Measurements from ENCODE around the gene SPAG7. TPM values are rescaled to one million over a fixed set of nuclear protein-coding genes. Genes with fewer than 3 reads are reported as not detected.

SPAG7 gene
- total and polyA plus RNA-seq, 5 experiments from 2014 or later = 50.5 to 131 (median 122) TPM

- no peak for ATAC-seq
- Mint-ChIP-seq H3K36me3 (peaks cover 0 to 56% (median 10%) of the 10 kb centered on the region in 3 donors), H3K9me3 (no peaks in the 10 kb centered on the region), H3K4me3 (peak overlapping the region in 1 of 10 donors; percentile 11), H3K27me3 (no peaks in the 10 kb centered on the region), H3K27ac (peak overlapping the region in 6 of 10 donors; percentile 49 to 83 (median 76)), H3K4me1 (peaks cover 5 to 19% (median 15%) of the 10 kb centered on the region in 4 donors)
- POLR2A ChIA-PET = interaction anchor here (0.6 to 15.5 kb wide), 2 partner anchors 23 to 26 kb away, joined by 4 to 635 read pairs; partner anchors contain the start of genes ENO3, PFN1, RNF167 and SLC25A11
- no peak for DNase-seq
Measured at GRCh38 chr17:4973256-4974114, 5.9 kb upstream of the SPAG7 start.

DNA sequence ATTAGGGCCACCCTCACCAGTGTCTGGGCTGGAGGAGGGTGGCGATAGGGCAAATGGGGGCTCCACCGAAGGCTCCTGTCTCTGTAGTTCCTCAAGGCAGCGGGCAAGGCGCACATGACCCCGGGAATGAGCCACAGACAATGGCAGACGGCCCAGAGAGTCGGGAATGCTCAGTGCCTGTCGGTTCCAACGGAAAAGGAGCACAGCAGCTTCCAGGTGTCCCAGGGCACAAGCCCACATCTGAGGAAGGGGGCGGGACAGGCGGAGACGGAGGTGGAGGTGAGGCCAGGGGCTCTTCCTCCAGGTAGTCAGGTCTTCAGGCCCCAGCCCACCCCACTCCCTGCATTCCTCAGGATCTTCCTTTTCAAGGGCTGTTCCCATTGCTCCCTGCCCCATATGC, 5.1 kb upstream of the SPAG7 start:
- H3K4me3 Mint-ChIP-seq = peak overlapping the region in 1 of 10 donors; percentile 11
- no peak overlapping the region for H3K27ac Mint-ChIP-seq
- peaks cover 0 to 50% (median 7%) of the 10 kb centered on the region in 3 donors for H3K36me3 Mint-ChIP-seq

GRCh38 chr17:4972322-4972721, 4.7 kb upstream of the SPAG7 start:
- Mint-ChIP-seq H3K27ac (no peak overlapping the region), H3K36me3 (peaks cover 0 to 46% (median 5%) of the 10 kb centered on the region in 3 donors), H3K4me1 (peaks cover 5 to 19% (median 12%) of the 10 kb centered on the region in 4 donors), H3K27me3 (no peaks in the 10 kb centered on the region), H3K4me3 (no peak overlapping the region), H3K9me3 (no peaks in the 10 kb centered on the region)
- POLR2A ChIA-PET = interaction anchor here (0.5 to 15.5 kb wide), 4 partner anchors 8 to 25 kb away, joined by 3 to 635 read pairs (median 3); partner anchors contain the start of genes ENO3, INCA1, KIF1C and PFN1
- DNase-seq (no peak), ATAC-seq (no peak)

More for the DNA sequence above, 5.1 kb upstream of the SPAG7 start:
- DNase-seq = no peak
- Mint-ChIP-seq H3K9me3 (no peaks in the 10 kb centered on the region), H3K4me1 (peaks cover 5 to 19% (median 12%) of the 10 kb centered on the region in 4 donors), H3K27me3 (no peaks in the 10 kb centered on the region)
- ATAC-seq = no peak
- POLR2A ChIA-PET = interaction anchor here (0.5 to 15.5 kb wide), 4 partner anchors 7 to 25 kb away, joined by 3 to 635 read pairs (median 3); partner anchors contain the start of genes ENO3, INCA1, KIF1C and PFN1

DNA sequence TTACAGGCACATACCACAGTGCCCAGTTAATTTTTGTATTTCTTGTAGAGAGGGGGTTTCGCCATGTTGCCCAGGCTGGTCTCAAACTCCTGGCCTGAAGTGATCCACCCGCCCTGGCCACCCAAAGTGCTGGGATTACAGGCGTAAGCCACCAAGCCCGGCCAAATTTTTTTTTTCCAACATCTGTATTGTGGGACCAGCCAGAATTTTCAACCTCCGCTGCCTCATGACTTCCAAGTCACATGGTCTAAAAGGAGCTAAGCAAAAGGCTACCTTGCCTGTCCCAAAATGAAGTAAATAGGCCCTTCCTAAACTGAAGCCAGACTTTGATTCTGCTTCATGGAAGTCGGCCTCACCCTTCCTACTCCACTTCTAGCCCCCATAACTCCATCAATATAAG, 4.2 kb upstream of the SPAG7 start:
- DNase-seq (no peak), ATAC-seq (no peak)
- no peaks in the 10 kb centered on the region for H3K27me3 Mint-ChIP-seq
- H3K9me3 Mint-ChIP-seq = no peaks in the 10 kb centered on the region
- H3K36me3 Mint-ChIP-seq = peaks cover 0 to 41% (median 4%) of the 10 kb centered on the region in 3 donors
- no peak overlapping the region for H3K4me3 Mint-ChIP-seq
- POLR2A ChIA-PET = interaction anchor here (0.5 to 15.5 kb wide), 4 partner anchors 13 to 45 kb away, joined by 3 to 635 read pairs (median 4); partner anchors contain the start of genes ENO3, INCA1, KIF1C and PFN1
- H3K4me1 Mint-ChIP-seq = peaks cover 5 to 19% (median 12%) of the 10 kb centered on the region in 4 donors
- H3K27ac Mint-ChIP-seq = no peak overlapping the region

- Mint-ChIP-seq H3K27me3 (no peaks in the 10 kb centered on the region), H3K9me3 (no peaks in the 10 kb centered on the region), H3K27ac (peak overlapping the region in 6 of 10 donors; percentile 22 to 84 (median 77)), H3K4me3 (peak overlapping the region in 3 of 10 donors; percentile 9 to 17 (median 14)), H3K36me3 (peaks cover 0 to 34% (median 2%) of the 10 kb centered on the region in 3 donors), H3K4me1 (peaks cover 17 to 25% (median 20%) of the 10 kb centered on the region in 4 donors)
- ATAC-seq (no peak), DNase-seq (peak in 1 of 10 donors; percentile 46)
- POLR2A ChIA-PET = interaction anchor here (0.6 to 15.5 kb wide), 6 partner anchors 9 to 58 kb away, joined by 3 to 635 read pairs (median 4); partner anchors contain the start of genes CAMTA2, ENO3, PFN1 and RNF167
Measured at GRCh38 chr17:4970273-4970672, 2.7 kb upstream of the SPAG7 start.

DNA sequence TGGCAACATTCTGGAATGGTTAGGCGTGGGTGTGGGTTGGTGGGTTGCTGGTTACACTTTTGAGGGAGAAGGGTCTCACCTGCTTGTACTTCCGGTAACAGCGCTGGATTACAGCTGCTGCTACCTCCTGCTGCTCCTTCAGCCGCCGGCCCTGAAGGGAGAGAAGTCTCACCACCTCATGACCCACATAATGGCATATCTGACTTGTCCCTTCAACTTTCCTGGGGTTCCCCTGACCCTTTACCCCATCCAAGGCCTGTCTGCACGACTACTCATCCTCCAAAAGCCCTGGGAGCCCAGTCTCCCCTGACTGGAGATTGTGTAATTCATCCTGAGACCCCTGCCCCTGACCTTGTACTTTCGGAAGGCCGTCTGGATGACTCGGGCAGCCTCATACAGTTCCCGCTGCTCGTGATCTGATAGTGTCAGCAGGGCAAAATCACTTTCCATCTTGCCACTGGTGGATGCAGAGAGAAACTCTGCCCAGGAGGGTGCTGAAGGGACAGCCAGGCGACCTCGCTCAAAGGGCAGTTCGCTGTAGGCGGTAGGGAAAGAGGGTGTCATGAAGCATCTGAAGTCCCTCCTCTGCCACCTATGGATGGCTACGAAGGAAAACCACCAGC, 2.0 kb upstream of the SPAG7 start:
- no peaks in the 10 kb centered on the region for H3K9me3 Mint-ChIP-seq
- DNase-seq = peak in 1 of 10 donors; percentile 24
- peak overlapping the region in 5 of 10 donors; percentile 35 to 84 (median 71) for H3K27ac Mint-ChIP-seq
- H3K4me3 Mint-ChIP-seq = peak overlapping the region in 3 of 10 donors; percentile 41 to 63 (median 44)
- peaks cover 0 to 29% (median 2%) of the 10 kb centered on the region in 3 donors for H3K36me3 Mint-ChIP-seq
- POLR2A ChIA-PET = interaction anchor here (0.6 to 15.5 kb wide), 8 partner anchors 9 to 259 kb away, joined by 3 to 635 read pairs (median 16); partner anchors contain the start of genes ARRB2, CAMTA2, ENO3 and INCA1
- ATAC-seq = no peak
- H3K4me1 Mint-ChIP-seq = peaks cover 15 to 28% (median 20%) of the 10 kb centered on the region in 4 donors
- no peaks in the 10 kb centered on the region for H3K27me3 Mint-ChIP-seq

DNA sequence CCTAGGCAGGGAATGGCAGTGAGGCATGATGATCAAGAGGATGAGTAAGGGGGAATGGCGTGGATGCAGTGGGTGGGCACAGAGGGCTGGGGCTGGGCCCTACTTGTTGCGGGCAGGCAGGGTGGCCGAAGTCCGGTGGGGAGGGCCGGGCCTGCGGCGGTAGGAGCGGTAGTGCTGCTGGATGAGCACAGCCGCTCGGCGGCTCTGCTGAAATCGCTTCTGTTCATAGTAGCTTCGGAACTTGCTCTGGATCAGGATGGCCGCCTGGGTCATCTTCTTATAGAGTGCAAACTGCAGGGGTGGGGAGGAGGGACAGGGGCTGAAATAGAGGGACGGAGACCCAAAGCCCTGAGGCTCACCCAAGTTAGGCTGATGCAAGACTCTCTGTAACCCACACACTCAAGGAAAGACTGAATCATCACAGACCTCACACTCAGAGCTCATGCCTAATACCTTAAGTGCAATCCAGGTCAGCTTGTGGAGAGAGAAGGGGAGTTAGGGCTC, 1.5 kb upstream of the SPAG7 start:
- Mint-ChIP-seq H3K27ac (peak overlapping the region in 4 of 10 donors; percentile 35 to 84 (median 64)), H3K27me3 (no peaks in the 10 kb centered on the region), H3K4me1 (peaks cover 15 to 28% (median 20%) of the 10 kb centered on the region in 4 donors), H3K9me3 (no peaks in the 10 kb centered on the region), H3K36me3 (peaks cover 0 to 26% (median 2%) of the 10 kb centered on the region in 3 donors), H3K4me3 (peak overlapping the region in 2 of 10 donors; percentile 41 to 63)
- DNase-seq (peak in 1 of 10 donors; percentile 61), ATAC-seq (no peak)
- POLR2A ChIA-PET = interaction anchor here (0.6 to 15.5 kb wide), 12 partner anchors 10 to 258 kb away, joined by 3 to 635 read pairs (median 16); partner anchors contain the start of genes ARRB2, C17orf107, CAMTA2 and ENO3

GRCh38 chr17:4968486-4969046, 949 bp upstream of the SPAG7 start:
- Mint-ChIP-seq H3K4me1 (peaks cover 15 to 24% (median 20%) of the 10 kb centered on the region in 4 donors), H3K27ac (peak overlapping the region in 1 of 10 donors; percentile 84), H3K9me3 (no peaks in the 10 kb centered on the region), H3K36me3 (peaks cover 0 to 20% (median 2%) of the 10 kb centered on the region in 3 donors), H3K4me3 (peak overlapping the region in 1 of 10 donors; percentile 63), H3K27me3 (no peaks in the 10 kb centered on the region)
- ATAC-seq (no peak), DNase-seq (peak in 1 of 10 donors; percentile 63)
- POLR2A ChIA-PET = interaction anchor here (0.8 to 15.5 kb wide), 15 partner anchors 10 to 258 kb away, joined by 3 to 635 read pairs (median 6); partner anchors contain the start of genes ARRB2, C17orf107, CAMTA2 and CHRNE

DNA sequence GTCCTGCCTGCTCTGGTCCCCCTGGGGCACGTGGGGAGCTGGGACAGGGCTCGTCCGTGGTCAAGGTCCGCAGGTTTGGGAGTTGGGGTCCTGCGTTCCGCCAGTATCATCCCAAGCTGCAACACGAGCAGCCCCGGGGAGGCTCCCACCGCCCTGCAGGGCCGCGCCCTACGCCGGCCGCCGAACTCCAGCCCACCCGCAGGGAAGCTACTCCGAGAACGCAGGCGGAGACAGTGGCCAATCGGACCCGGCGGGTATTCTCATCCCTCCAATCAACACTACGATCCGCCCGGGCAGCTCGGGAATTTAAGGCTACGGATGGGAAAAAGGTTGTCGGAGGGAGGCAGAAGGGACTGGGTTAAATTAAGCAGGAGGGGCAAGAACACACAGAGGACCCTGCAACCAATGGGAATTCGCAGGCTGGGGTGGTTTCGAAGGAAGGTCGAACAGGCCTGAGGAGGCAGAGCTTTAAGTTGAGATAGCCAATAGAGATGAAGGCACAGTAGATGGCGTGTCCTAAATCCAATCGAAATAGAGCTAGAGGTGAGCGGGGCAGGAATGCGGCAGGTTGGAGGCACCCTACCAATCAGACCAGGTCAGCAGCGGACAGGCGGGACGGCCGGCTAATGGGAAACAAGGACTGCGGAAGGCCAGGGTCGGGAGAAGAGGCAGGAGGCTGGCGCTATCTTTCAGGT, 626 bp downstream of the SPAG7 start:
- no peaks in the 10 kb centered on the region for H3K27me3 Mint-ChIP-seq
- peak overlapping the region in 3 of 10 donors; percentile 57 to 72 (median 61) for H3K27ac Mint-ChIP-seq
- no peaks in the 10 kb centered on the region for H3K9me3 Mint-ChIP-seq
- POLR2A ChIA-PET = interaction anchor here (0.6 to 15.5 kb wide), 21 partner anchors 12 to 666 kb away, joined by 3 to 635 read pairs (median 5); partner anchors contain the start of genes ARRB2, C17orf107, CAMTA2 and ENO3
- no peak overlapping the region for H3K4me3 Mint-ChIP-seq
- peaks cover 0 to 12% (median 1%) of the 10 kb centered on the region in 3 donors for H3K36me3 Mint-ChIP-seq
- peak; percentile 84 to 86 for ATAC-seq
- H3K4me1 Mint-ChIP-seq = peaks cover 15 to 22% (median 21%) of the 10 kb centered on the region in 4 donors
- peak in 9 of 10 donors; percentile 79 to 98 (median 94) for DNase-seq

GRCh38 chr17:4965311-4965986, 2.2 kb downstream of the SPAG7 start:
- no peaks in the 10 kb centered on the region for H3K27me3 Mint-ChIP-seq
- H3K9me3 Mint-ChIP-seq = no peaks in the 10 kb centered on the region
- peak overlapping the region in 2 of 10 donors; percentile 37 to 58 for H3K27ac Mint-ChIP-seq
- DNase-seq = peak in 1 of 10 donors; percentile 58
- H3K4me3 Mint-ChIP-seq = peak overlapping the region in 8 of 10 donors; percentile 15 to 78 (median 42)
- no peak for ATAC-seq
- POLR2A ChIA-PET = interaction anchor here (15.5 kb wide), 1 partner anchor 18 kb away, joined by 635 read pairs; the partner anchor contains the start of genes ENO3, PFN1, RNF167 and SLC25A11
- peaks cover 15 to 20% (median 18%) of the 10 kb centered on the region in 4 donors for H3K4me1 Mint-ChIP-seq
- peaks cover 0 to 15% (median 5%) of the 10 kb centered on the region in 3 donors for H3K36me3 Mint-ChIP-seq

All from naive thymus-derived CD8-positive, alpha-beta T cell (primary cell).